ENCODE results near the gene PSMD10. TPM values are rescaled to one million over a fixed set of nuclear protein-coding genes. Genes with fewer than 3 reads are reported as not detected.

Gene PSMD10
- total RNA-seq: 10 to 100 TPM; 28.1 to 30.4 TPM

DNA sequence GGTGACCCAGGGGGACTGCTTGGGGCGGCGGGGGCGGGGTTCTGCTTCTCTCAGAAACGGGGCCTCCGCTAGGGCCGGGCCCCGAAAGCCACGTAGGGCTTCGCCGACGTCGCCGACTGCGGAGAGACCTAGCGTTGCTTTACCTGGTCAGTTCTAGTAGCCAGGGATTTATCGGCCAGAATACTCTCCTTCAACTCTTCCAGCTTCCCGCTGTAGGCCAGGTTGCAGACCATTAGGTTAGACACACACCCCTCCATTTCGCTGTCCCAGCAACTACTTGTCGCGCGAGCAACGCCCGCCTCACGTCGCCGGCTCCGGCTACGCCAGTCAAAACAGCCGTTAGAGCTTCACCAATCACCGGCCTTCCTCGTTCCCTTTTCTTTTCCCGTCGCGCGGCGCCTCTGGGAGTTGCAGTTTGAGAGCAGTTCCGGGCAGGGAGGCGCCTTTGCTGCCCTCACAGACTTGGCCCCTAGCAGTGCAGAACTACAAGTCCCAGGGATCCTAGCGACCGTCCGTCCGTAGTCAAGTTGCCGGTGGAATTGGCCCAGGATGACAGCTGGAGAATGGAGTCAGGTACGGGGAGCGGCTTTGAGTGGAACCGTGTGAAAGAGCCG is at the start of gene PSMD10, which contains the start of gene ATG4A:
TSS of gene PSMD10 (minus strand) at position 279 of the 614 bp plus-strand sequence. CDS start at position 257, 22 bp downstream.
TSS of gene ATG4A (plus strand) at position 515 of the 614 bp plus-strand sequence. CDS start at position 564, 49 bp downstream.
- no peaks in the 10 kb centered on the region for H3K27me3 Mint-ChIP-seq (ENCODE audit: low read depth)
- ChIA-PET CTCF (interaction anchor here (1.3 kb wide), 1 partner anchor 71 kb away, joined by 3 read pairs; no protein-coding TSS in a partner anchor), POLR2A (interaction anchor here (1.0 to 1.1 kb wide), 3 partner anchors 11 to 48 kb away, joined by 3 to 5 read pairs (median 4); no protein-coding TSS in a partner anchor)
- DNase-seq: peak; percentile 94
- H3K9me3 Mint-ChIP-seq (ENCODE audit: insufficient read depth): no peaks in the 10 kb centered on the region
- H3K36me3 Mint-ChIP-seq (ENCODE audit: low read depth): peaks cover 4% of the 10 kb centered on the region
- peak; percentile 97 for ATAC-seq
- no peak within 1 kb of the TSS for H3K4me3 Mint-ChIP-seq
- H3K4me1 Mint-ChIP-seq (ENCODE audit: low read depth): peaks cover 23% of the 10 kb centered on the region
- no peak within 1 kb of the TSS for H3K27ac Mint-ChIP-seq

GRCh38 chrX:108138814-108139702 is 47.7 kb upstream of the PSMD10 start:
- no peak overlapping the region for H3K4me3 Mint-ChIP-seq
- no peak overlapping the region for H3K27ac Mint-ChIP-seq
- H3K9me3 Mint-ChIP-seq (ENCODE audit: insufficient read depth): no peaks in the 10 kb centered on the region
- peaks cover 14% of the 10 kb centered on the region for H3K36me3 Mint-ChIP-seq (ENCODE audit: low read depth)
- no peaks in the 10 kb centered on the region for H3K4me1 Mint-ChIP-seq (ENCODE audit: low read depth)
- H3K27me3 Mint-ChIP-seq (ENCODE audit: low read depth): no peaks in the 10 kb centered on the region
- DNase-seq (no peak), ATAC-seq (no peak)
- POLR2A ChIA-PET: interaction anchor here (1.9 kb wide), 1 partner anchor 47 kb away, joined by 5 read pairs; no protein-coding TSS in a partner anchor
- CTCF ChIA-PET: interaction anchor here (0.6 to 2.1 kb wide), 8 partner anchors 9 to 247 kb away, joined by 3 to 8 read pairs (median 6); no protein-coding TSS in a partner anchor

DNA sequence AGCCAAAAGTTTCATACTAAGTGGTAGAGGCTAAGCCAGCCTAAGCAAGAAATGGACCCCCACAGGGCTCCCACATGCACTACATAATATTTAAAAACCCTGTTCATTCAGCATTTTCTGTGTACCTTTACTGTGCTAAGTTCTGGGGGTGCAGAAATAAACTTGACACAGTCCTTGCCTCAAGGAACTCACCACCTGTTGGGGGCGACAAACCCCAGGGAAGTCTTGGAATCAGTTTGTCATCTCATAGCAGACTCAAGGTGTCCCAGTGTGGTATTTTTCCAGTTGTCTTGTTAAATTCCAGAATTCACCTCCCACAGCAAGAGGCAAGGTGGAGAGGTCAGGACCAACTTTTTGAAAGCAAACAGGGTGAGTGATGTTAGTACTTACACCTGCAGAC is 43.4 kb upstream of the PSMD10 start:
- DNase-seq (no peak), ATAC-seq (no peak)
- no peaks in the 10 kb centered on the region for H3K27me3 Mint-ChIP-seq (ENCODE audit: low read depth)
- no peaks in the 10 kb centered on the region for H3K4me1 Mint-ChIP-seq (ENCODE audit: low read depth)
- POLR2A ChIA-PET: no interaction called here
- H3K27ac Mint-ChIP-seq: no peak overlapping the region
- CTCF ChIA-PET: no interaction called here
- H3K36me3 Mint-ChIP-seq (ENCODE audit: low read depth): peaks cover 20% of the 10 kb centered on the region
- H3K4me3 Mint-ChIP-seq: no peak overlapping the region
- H3K9me3 Mint-ChIP-seq (ENCODE audit: insufficient read depth): no peaks in the 10 kb centered on the region

GRCh38 chrX:108132876-108133275 is 41.5 kb upstream of the PSMD10 start:
- ATAC-seq: no peak
- POLR2A ChIA-PET: no interaction called here

DNA sequence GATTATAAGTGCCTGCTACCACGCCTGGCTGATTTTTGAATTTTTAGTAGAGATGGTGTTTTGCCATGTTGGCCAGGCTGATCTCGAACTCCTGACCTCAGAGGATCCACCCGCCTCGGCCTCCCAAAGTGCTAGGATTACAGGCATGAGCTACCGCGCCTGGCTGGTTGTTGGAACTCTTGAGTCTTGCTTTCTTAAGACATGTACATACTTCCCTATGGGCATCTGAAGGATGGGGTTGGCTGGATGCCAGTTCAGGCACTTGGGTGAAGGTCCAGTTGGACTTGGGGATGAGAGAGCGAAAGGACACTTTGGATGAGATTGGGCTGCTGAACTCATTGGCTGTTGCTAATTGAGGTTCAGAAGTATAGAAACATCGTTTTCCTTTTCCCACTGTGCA is 40.7 kb upstream of the PSMD10 start:
- ChIA-PET CTCF (no interaction called here), POLR2A (no interaction called here)
- no peaks in the 10 kb centered on the region for H3K27me3 Mint-ChIP-seq (ENCODE audit: low read depth)
- H3K27ac Mint-ChIP-seq: no peak overlapping the region
- DNase-seq (no peak), ATAC-seq (no peak)
- H3K4me1 Mint-ChIP-seq (ENCODE audit: low read depth): no peaks in the 10 kb centered on the region
- H3K9me3 Mint-ChIP-seq (ENCODE audit: insufficient read depth): no peaks in the 10 kb centered on the region
- H3K36me3 Mint-ChIP-seq (ENCODE audit: low read depth): peaks cover 14% of the 10 kb centered on the region
- no peak overlapping the region for H3K4me3 Mint-ChIP-seq

More at GRCh38 chrX:108132876-108133275, 41.5 kb upstream of the PSMD10 start:
- DNase-seq: no peak
- Mint-ChIP-seq H3K9me3 (ENCODE audit: insufficient read depth) (no peaks in the 10 kb centered on the region), H3K27ac (no peak overlapping the region), H3K4me3 (no peak overlapping the region), H3K36me3 (ENCODE audit: low read depth) (peaks cover 14% of the 10 kb centered on the region), H3K4me1 (ENCODE audit: low read depth) (no peaks in the 10 kb centered on the region), H3K27me3 (ENCODE audit: low read depth) (no peaks in the 10 kb centered on the region)
- CTCF ChIA-PET: no interaction called here

GRCh38 chrX:108131471-108131870 is 40.1 kb upstream of the PSMD10 start:
- ATAC-seq: no peak
- CTCF ChIA-PET: no interaction called here
- DNase-seq: no peak
- no peaks in the 10 kb centered on the region for H3K27me3 Mint-ChIP-seq (ENCODE audit: low read depth)
- POLR2A ChIA-PET: no interaction called here
- no peaks in the 10 kb centered on the region for H3K9me3 Mint-ChIP-seq (ENCODE audit: insufficient read depth)
- H3K36me3 Mint-ChIP-seq (ENCODE audit: low read depth): peaks cover 14% of the 10 kb centered on the region
- H3K4me1 Mint-ChIP-seq (ENCODE audit: low read depth): no peaks in the 10 kb centered on the region
- no peak overlapping the region for H3K4me3 Mint-ChIP-seq
- no peak overlapping the region for H3K27ac Mint-ChIP-seq

GRCh38 chrX:108130889-108131288 is 39.5 kb upstream of the PSMD10 start:
- H3K36me3 Mint-ChIP-seq (ENCODE audit: low read depth): peaks cover 14% of the 10 kb centered on the region

GRCh38 chrX:108127152-108127551 is 35.8 kb upstream of the PSMD10 start:
- H3K4me1 Mint-ChIP-seq (ENCODE audit: low read depth): no peaks in the 10 kb centered on the region
- H3K27me3 Mint-ChIP-seq (ENCODE audit: low read depth): no peaks in the 10 kb centered on the region
- H3K36me3 Mint-ChIP-seq (ENCODE audit: low read depth): peaks cover 11% of the 10 kb centered on the region
- ChIA-PET POLR2A (no interaction called here), CTCF (interaction anchor here (1.9 kb wide), 1 partner anchor 12 kb away, joined by 6 read pairs; no protein-coding TSS in a partner anchor)
- no peaks in the 10 kb centered on the region for H3K9me3 Mint-ChIP-seq (ENCODE audit: insufficient read depth)
- no peak overlapping the region for H3K4me3 Mint-ChIP-seq
- no peak for ATAC-seq
- DNase-seq: no peak
- H3K27ac Mint-ChIP-seq: no peak overlapping the region

More at GRCh38 chrX:108130889-108131288, 39.5 kb upstream of the PSMD10 start:
- CTCF ChIA-PET: no interaction called here
- no peak overlapping the region for H3K27ac Mint-ChIP-seq
- no peak overlapping the region for H3K4me3 Mint-ChIP-seq
- H3K27me3 Mint-ChIP-seq (ENCODE audit: low read depth): no peaks in the 10 kb centered on the region
- DNase-seq: no peak
- POLR2A ChIA-PET: no interaction called here
- ATAC-seq: no peak
- no peaks in the 10 kb centered on the region for H3K4me1 Mint-ChIP-seq (ENCODE audit: low read depth)
- no peaks in the 10 kb centered on the region for H3K9me3 Mint-ChIP-seq (ENCODE audit: insufficient read depth)

DNA sequence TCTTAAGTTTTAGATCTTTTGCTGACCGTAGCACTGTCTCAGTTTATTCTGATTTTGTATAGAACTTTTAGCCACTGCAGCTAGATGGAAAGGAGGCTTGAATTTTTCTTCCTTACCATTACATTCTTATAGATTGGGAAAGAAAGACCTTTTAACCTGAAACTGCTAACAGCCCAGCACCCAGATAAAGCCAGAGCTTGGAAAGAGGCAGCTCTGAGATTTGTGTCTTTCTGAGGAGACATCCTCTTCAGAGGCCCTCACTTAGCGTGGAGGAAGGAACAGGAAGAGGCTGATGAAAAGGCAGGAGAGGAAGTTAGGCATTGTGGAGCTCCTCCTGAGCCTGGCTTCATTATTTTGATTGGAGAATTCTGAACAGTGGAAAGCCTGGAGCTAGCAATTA is 35.3 kb upstream of the PSMD10 start:
- POLR2A ChIA-PET: interaction anchor here (0.5 kb wide), 1 partner anchor 52 kb away, joined by 3 read pairs; no protein-coding TSS in a partner anchor
- CTCF ChIA-PET: no interaction called here
- no peaks in the 10 kb centered on the region for H3K9me3 Mint-ChIP-seq (ENCODE audit: insufficient read depth)
- no peaks in the 10 kb centered on the region for H3K4me1 Mint-ChIP-seq (ENCODE audit: low read depth)
- ATAC-seq (no peak), DNase-seq (no peak)
- H3K36me3 Mint-ChIP-seq (ENCODE audit: low read depth): peaks cover 10% of the 10 kb centered on the region
- no peaks in the 10 kb centered on the region for H3K27me3 Mint-ChIP-seq (ENCODE audit: low read depth)
- H3K4me3 Mint-ChIP-seq: no peak overlapping the region
- no peak overlapping the region for H3K27ac Mint-ChIP-seq

DNA sequence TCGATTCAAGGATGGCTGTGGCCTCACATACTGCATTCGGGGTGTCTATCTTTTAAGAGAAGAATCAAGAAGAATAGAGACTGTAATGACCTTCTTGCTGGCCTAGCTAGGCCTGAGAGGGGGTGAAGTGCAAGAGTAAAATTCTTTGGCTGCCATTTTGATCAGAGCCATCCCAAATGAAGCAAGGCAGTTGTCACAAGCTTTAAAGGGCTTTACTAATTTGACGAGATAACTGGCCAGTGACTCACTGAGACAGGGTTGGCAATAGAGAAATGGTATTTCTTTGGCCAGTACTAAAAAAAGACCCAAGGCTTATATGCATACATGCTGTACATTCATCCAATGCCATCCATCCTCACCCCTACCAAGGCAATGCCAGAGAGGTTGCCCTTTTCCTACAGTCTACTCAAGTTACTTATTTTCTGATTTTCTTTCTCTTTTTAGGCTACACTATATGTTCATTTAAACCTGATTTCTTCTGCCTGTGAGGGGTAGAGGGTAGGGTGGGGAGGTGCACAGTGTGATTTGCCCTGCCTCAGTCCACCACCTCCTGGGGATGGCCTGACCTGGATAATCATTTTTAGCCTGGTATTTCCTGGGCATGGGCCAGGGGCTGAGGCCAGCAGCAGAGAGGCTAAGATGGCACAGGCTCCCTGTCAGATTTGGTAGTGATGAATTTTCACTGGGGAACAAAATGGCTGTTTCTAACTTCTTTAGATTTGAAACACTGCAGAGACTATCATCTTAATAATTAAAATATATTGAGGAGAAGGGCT is 32.4 kb upstream of the PSMD10 start:
- CTCF ChIA-PET: no interaction called here

DNA sequence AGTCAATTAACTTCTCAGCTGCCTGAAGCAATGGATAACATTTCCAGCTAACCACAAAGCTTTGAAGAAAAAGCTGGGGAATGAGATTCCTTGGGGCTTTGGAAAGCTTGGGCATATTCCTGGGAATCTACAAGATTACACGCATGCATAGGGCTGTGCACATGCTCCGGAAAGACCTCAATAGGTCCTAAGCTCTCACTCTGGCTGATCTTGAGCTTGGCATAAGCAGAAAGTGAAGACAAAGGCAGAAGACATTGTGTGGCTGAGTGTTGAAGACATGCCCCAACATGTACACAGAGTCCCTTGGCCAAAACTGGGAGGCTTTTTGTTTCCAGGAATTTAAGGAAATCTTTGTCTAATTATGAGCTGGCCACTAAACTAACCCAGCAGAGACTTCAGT is 31.4 kb upstream of the PSMD10 start:
- ATAC-seq: no peak
- POLR2A ChIA-PET: no interaction called here
- no peak overlapping the region for H3K27ac Mint-ChIP-seq

More for the DNA sequence above, 32.4 kb upstream of the PSMD10 start:
- POLR2A ChIA-PET: no interaction called here
- no peak overlapping the region for H3K27ac Mint-ChIP-seq
- no peaks in the 10 kb centered on the region for H3K4me1 Mint-ChIP-seq (ENCODE audit: low read depth)
- ATAC-seq: no peak
- no peaks in the 10 kb centered on the region for H3K36me3 Mint-ChIP-seq (ENCODE audit: low read depth)
- no peaks in the 10 kb centered on the region for H3K27me3 Mint-ChIP-seq (ENCODE audit: low read depth)
- H3K4me3 Mint-ChIP-seq: no peak overlapping the region
- DNase-seq: no peak
- no peaks in the 10 kb centered on the region for H3K9me3 Mint-ChIP-seq (ENCODE audit: insufficient read depth)

More for the DNA sequence above, 31.4 kb upstream of the PSMD10 start:
- Mint-ChIP-seq H3K36me3 (ENCODE audit: low read depth) (no peaks in the 10 kb centered on the region), H3K9me3 (ENCODE audit: insufficient read depth) (no peaks in the 10 kb centered on the region), H3K27me3 (ENCODE audit: low read depth) (no peaks in the 10 kb centered on the region), H3K4me1 (ENCODE audit: low read depth) (no peaks in the 10 kb centered on the region), H3K4me3 (no peak overlapping the region)
- CTCF ChIA-PET: no interaction called here
- DNase-seq: no peak

Measured in activated CD8-positive, alpha-beta T cell treated with anti-CD3 and anti-CD28 coated beads, Interleukin-2, amount 10 ng/mL, durations not matched to agents 7 days and 5 days (primary cell).